Neural progenitor cell (in vitro differentiated cells): ENCODE results near the gene ARFRP1. TPM values are rescaled to one million over a fixed set of nuclear protein-coding genes. Genes with fewer than 3 reads are reported as not detected.

Experiments
- DNase-seq: peaks from one replicate; pipeline ENCODE4 v3.0.0-alpha.2; 2016; ENCODE audit warnings: low spot score
- H2AFZ ChIP-seq: fragments of 200-600 bp; sonication (generic); replicated peaks from 2 replicates; pipeline ENCODE4 v1.6.1; 2016; ENCODE audit warnings: antibody characterized with exemption
- H3F3A ChIP-seq: fragments of 200-600 bp; sonication (generic); 2 replicates; pipeline ENCODE4 v1.6.1; 2016; ENCODE audit warnings: antibody characterized with exemption, low read depth
- H3K27ac ChIP-seq: fragments of 200-600 bp; sonication (generic); 2 replicates; pipeline ENCODE4 v1.5.1; 2016; ENCODE audit warnings: mild to moderate bottlenecking
- H3K27me3 ChIP-seq: fragments of 200-600 bp; sonication (generic); 2 replicates; pipeline ENCODE4 v1.6.1; 2016; ENCODE audit warnings: mild to moderate bottlenecking, moderate library complexity
- H3K36me3 ChIP-seq: fragments of 200-600 bp; sonication (generic); 2 replicates; pipeline ENCODE4 v1.5.1; 2016
- H3K4me1 ChIP-seq: fragments of 200-600 bp; sonication (generic); 2 replicates; pipeline ENCODE4 v1.6.1; 2016; ENCODE audit warnings: mixed run types
- H3K4me2 ChIP-seq: fragments of 200-600 bp; sonication (generic); 2 replicates; pipeline ENCODE4 v1.6.1; 2016
- H3K4me3 ChIP-seq: fragments of 200-600 bp; sonication (generic); 2 replicates; pipeline ENCODE4 v1.5.1; 2016
- H3K79me2 ChIP-seq: fragments of 200-600 bp; sonication (generic); 2 replicates; pipeline ENCODE4 v1.6.1; 2016; ENCODE audit warnings: low read depth
- H3K9ac ChIP-seq: fragments of 200-600 bp; sonication (generic); 2 replicates; pipeline ENCODE4 v1.6.1; 2016
- H3K9me3 ChIP-seq: fragments of 200-600 bp; sonication (generic); 2 replicates; pipeline ENCODE4 v1.5.1; 2016; ENCODE audit warnings: low read depth
- H4K20me1 ChIP-seq: fragments of 200-600 bp; sonication (generic); 2 replicates; pipeline ENCODE4 v1.6.1; 2016; ENCODE audit warnings: low read depth
- H3K27ac Mint-ChIP-seq: 3 replicates; pipeline ENCODE4 v1.8.0; 2021; ENCODE audit warnings: mixed read lengths
- H3K27me3 Mint-ChIP-seq: 2 replicates; pipeline ENCODE4 v1.8.0; 2022; ENCODE audit warnings: low read depth, mild to moderate bottlenecking, inconsistent platforms, moderate library complexity, mixed read lengths; ENCODE audit not compliant: insufficient read depth
- H3K36me3 Mint-ChIP-seq: 3 replicates; pipeline ENCODE4 v1.8.0; 2021; ENCODE audit warnings: mixed read lengths
- H3K4me1 Mint-ChIP-seq: 3 replicates; pipeline ENCODE4 v1.8.0; 2021; ENCODE audit warnings: mixed read lengths
- H3K4me3 Mint-ChIP-seq: 3 replicates; pipeline ENCODE4 v1.8.0; 2021; ENCODE audit warnings: mild to moderate bottlenecking, moderate library complexity, mixed read lengths
- H3K9me3 Mint-ChIP-seq: 3 replicates; pipeline ENCODE4 v1.8.0; 2020; ENCODE audit warnings: mixed read lengths
- EZH2 ChIP-seq: fragments of 200-600 bp; sonication (generic); IDR thresholded peaks from 2 replicates; pipeline ENCODE4 v1.6.1; 2017; ENCODE audit warnings: antibody characterized with exemption, mild to moderate bottlenecking, moderate library complexity
- EZH2phosphoT487 ChIP-seq: fragments of 200-600 bp; sonication (generic); IDR thresholded peaks from 2 replicates; pipeline ENCODE4 v1.6.1; 2017; ENCODE audit warnings: antibody characterized with exemption
- total RNA-seq: library from RNA; depleted of rRNA; stranded (reverse); fragments of >200 nt; gene quantifications from 2 replicates; pipeline ENCODE4 v1.2.3, GENCODE V29; 2015; ENCODE audit warnings: low replicate concordance
- TF ChIP-seq, protein P1 (sequence below): fragments of 200-600 bp; sonication (generic); IDR thresholded peaks from 2 replicates; pipeline ENCODE4 v1.5.1; 2017; ENCODE audit warnings: antibody characterized with exemption, mild to moderate bottlenecking

Gene ARFRP1
- total RNA-seq, 1 donor from 2014 or later, result 18.3 TPM

GRCh38 chr20:63682384-63683139, 25.2 kb downstream of the ARFRP1 start:
- Histone ChIP-seq H3K9ac (peak overlapping the region; percentile 4), H2AFZ (no peak overlapping the region), H3K9me3 (no peaks in the 10 kb centered on the region), H3K4me1 (no peaks in the 10 kb centered on the region), H3K4me2 (no peak overlapping the region), H3K4me3 (no peak overlapping the region), H3K27me3 (no peaks in the 10 kb centered on the region), H3F3A (no peaks in the 10 kb centered on the region), H3K79me2 (no peaks in the 10 kb centered on the region), H3K36me3 (no peaks in the 10 kb centered on the region), H3K27ac (no peak overlapping the region), H4K20me1 (no peaks in the 10 kb centered on the region)
- no peak for DNase-seq
- no peak overlapping the region for H3K27ac Mint-ChIP-seq
- H3K4me1 Mint-ChIP-seq, result peaks cover 3% of the 10 kb centered on the region
- H3K27me3 Mint-ChIP-seq, result peaks cover 2% of the 10 kb centered on the region
- H3K36me3 Mint-ChIP-seq, result peaks cover 2% of the 10 kb centered on the region
- TF ChIP-seq EZH2 (no peak), EZH2phosphoT487 (no peak)
- TF ChIP-seq, protein P1, sequence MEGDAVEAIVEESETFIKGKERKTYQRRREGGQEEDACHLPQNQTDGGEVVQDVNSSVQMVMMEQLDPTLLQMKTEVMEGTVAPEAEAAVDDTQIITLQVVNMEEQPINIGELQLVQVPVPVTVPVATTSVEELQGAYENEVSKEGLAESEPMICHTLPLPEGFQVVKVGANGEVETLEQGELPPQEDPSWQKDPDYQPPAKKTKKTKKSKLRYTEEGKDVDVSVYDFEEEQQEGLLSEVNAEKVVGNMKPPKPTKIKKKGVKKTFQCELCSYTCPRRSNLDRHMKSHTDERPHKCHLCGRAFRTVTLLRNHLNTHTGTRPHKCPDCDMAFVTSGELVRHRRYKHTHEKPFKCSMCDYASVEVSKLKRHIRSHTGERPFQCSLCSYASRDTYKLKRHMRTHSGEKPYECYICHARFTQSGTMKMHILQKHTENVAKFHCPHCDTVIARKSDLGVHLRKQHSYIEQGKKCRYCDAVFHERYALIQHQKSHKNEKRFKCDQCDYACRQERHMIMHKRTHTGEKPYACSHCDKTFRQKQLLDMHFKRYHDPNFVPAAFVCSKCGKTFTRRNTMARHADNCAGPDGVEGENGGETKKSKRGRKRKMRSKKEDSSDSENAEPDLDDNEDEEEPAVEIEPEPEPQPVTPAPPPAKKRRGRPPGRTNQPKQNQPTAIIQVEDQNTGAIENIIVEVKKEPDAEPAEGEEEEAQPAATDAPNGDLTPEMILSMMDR, result no peak
- H3K4me3 Mint-ChIP-seq, result no peak overlapping the region
- no peaks in the 10 kb centered on the region for H3K9me3 Mint-ChIP-seq

DNA sequence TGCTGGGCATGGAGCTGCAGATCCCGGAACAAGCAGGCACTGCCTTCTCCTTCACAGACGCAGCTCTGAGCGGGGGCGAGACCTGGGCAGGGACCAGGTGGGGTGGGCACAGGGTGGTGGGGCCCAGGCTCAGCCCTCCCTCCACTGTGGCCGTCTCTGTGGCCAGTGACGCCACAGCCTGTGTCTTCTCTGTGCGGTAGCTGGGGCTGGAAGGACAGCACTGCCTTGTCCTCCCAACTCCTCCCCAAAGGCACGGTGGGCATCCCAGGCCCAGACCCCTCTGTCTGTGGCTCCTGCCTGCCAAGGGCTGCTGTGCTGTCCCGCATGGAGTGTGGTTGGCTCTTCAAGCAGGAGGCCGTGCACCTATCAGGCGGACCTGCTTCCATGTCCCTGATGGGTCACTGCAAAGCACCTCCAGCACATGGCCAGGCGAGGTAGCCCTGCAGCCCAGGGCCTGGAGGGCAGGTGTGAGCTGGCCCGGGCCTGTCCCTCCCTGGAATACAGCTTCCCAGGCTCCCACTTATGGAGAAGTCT, 26.1 kb downstream of the ARFRP1 start:
- Mint-ChIP-seq H3K4me1 (no peaks in the 10 kb centered on the region), H3K27me3 (peaks cover 5% of the 10 kb centered on the region), H3K9me3 (no peaks in the 10 kb centered on the region), H3K27ac (no peak overlapping the region), H3K36me3 (peaks cover 5% of the 10 kb centered on the region), H3K4me3 (no peak overlapping the region)
- H3K4me2 ChIP-seq, result no peak overlapping the region
- no peaks in the 10 kb centered on the region for H3K4me1 ChIP-seq
- no peak for DNase-seq
- no peaks in the 10 kb centered on the region for H3K9me3 ChIP-seq
- H3K4me3 ChIP-seq, result no peak overlapping the region
- no peak overlapping the region for H3K27ac ChIP-seq
- no peaks in the 10 kb centered on the region for H3K79me2 ChIP-seq
- no peaks in the 10 kb centered on the region for H3K36me3 ChIP-seq
- H3K9ac ChIP-seq, result no peak overlapping the region
- no peaks in the 10 kb centered on the region for H3K27me3 ChIP-seq
- TF ChIP-seq EZH2 (no peak), EZH2phosphoT487 (no peak)
- TF ChIP-seq, protein P1, result no peak
- no peak overlapping the region for H2AFZ ChIP-seq
- no peaks in the 10 kb centered on the region for H4K20me1 ChIP-seq
- no peaks in the 10 kb centered on the region for H3F3A ChIP-seq

GRCh38 chr20:63680857-63681608, 26.7 kb downstream of the ARFRP1 start:
- no peaks in the 10 kb centered on the region for H3K79me2 ChIP-seq
- no peaks in the 10 kb centered on the region for H3K4me1 ChIP-seq
- H3F3A ChIP-seq, result no peaks in the 10 kb centered on the region
- H3K27ac ChIP-seq, result no peak overlapping the region
- no peak for DNase-seq
- Mint-ChIP-seq H3K4me1 (no peaks in the 10 kb centered on the region), H3K36me3 (peaks cover 5% of the 10 kb centered on the region), H3K4me3 (no peak overlapping the region), H3K27me3 (peaks cover 5% of the 10 kb centered on the region), H3K9me3 (no peaks in the 10 kb centered on the region), H3K27ac (no peak overlapping the region)
- TF ChIP-seq, protein P1, result no peak
- TF ChIP-seq EZH2 (no peak), EZH2phosphoT487 (no peak)
- no peaks in the 10 kb centered on the region for H3K9me3 ChIP-seq
- H2AFZ ChIP-seq, result no peak overlapping the region
- no peaks in the 10 kb centered on the region for H3K36me3 ChIP-seq
- no peak overlapping the region for H3K4me2 ChIP-seq
- H3K4me3 ChIP-seq, result no peak overlapping the region
- no peaks in the 10 kb centered on the region for H3K27me3 ChIP-seq
- no peaks in the 10 kb centered on the region for H4K20me1 ChIP-seq
- no peak overlapping the region for H3K9ac ChIP-seq
